ENCODE results near the gene ADCY1. TPM values are rescaled to one million over a fixed set of nuclear protein-coding genes. Genes with fewer than 3 reads are reported as not detected.

The ADCY1 gene
- total RNA-seq, 1 donor, result under 0.01 TPM

GRCh38 chr7:45697576-45698136 lies 123.5 kb downstream of the ADCY1 start:
- TF ChIP-seq CTCF (IDR thresholded peaks at IDR 0.05; ENCODE audit: insufficient read depth, low read depth, low read length), result no peak
- DNase-seq (ENCODE audit: low read depth), result peak; percentile 5
- H3K4me3 ChIP-seq (ENCODE audit: low read depth, low read length), result no peak overlapping the region

DNA sequence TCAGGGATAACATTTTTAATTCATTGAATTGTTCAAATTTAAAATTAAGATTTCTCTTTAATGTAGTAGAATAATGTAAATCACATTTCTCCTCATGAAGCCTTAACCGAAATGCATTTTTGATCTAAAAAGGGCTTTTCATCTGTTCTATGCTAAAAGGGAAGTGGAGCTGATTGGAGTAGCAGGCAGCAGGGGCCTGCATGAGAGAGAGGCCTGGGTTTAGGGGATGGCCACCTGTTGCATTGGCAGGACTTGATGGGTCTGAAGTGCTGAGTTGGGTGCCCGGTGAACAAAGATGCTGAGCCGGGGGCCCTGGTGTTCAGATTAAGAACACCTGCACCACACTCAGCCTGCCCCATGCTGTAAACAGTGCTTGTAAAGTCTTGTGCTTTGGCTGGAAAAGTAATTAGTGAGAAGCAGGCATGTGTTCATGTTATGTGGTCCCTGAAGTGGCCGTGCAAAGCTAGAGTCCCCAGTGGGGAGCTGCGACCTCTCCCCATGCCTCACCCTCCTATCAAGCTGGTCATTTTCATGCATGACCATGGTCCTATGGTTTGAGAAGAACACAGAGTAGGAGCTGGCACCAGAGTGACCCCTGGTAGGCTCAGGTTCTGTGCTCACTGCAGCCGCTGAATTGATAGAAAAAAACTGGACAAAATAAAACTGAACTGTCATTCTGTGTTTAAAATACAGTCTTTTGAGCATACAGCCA lies 124.3 kb downstream of the ADCY1 start:
- TF ChIP-seq CTCF (IDR thresholded peaks at IDR 0.05; ENCODE audit: insufficient read depth, low read depth, low read length), result no peak
- DNase-seq (ENCODE audit: low read depth), result no peak
- no peak overlapping the region for H3K4me3 ChIP-seq (ENCODE audit: low read depth, low read length)

DNA sequence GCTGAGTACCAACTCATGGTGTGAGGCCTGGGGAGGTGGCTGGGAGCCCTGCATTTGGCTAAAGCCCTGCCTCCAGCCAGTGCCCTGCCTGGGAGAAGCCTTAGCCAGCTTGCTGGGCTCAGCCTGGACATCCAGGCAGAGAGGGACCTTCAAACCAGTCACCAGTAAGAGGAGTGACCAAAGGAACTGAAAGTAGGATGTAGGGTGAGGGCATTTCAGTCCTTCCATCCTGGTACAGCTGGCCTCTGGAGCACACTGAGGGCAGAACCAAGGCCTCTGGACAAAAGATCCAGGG lies 124.8 kb downstream of the ADCY1 start:
- H3K4me3 ChIP-seq (ENCODE audit: low read depth, low read length), result no peak overlapping the region
- DNase-seq (ENCODE audit: low read depth), result no peak
- no peak for TF ChIP-seq CTCF (IDR thresholded peaks at IDR 0.05; ENCODE audit: insufficient read depth, low read depth, low read length)

- TF ChIP-seq CTCF (IDR thresholded peaks at IDR 0.05; ENCODE audit: insufficient read depth, low read depth, low read length), result no peak
- DNase-seq (ENCODE audit: low read depth), result no peak
These were observed 125.7 kb downstream of the ADCY1 start for GRCh38 chr7:45699726-45700390.

GRCh38 chr7:45700556-45700955 lies 126.4 kb downstream of the ADCY1 start:
- H3K4me3 ChIP-seq (ENCODE audit: low read depth, low read length), result no peak overlapping the region
- peak; percentile 50 for DNase-seq (ENCODE audit: low read depth)
- TF ChIP-seq CTCF (IDR thresholded peaks at IDR 0.05; ENCODE audit: insufficient read depth, low read depth, low read length), result no peak

More at GRCh38 chr7:45699726-45700390, 125.7 kb downstream of the ADCY1 start:
- no peak overlapping the region for H3K4me3 ChIP-seq (ENCODE audit: low read depth, low read length)

GRCh38 chr7:45701701-45702510 lies 127.7 kb downstream of the ADCY1 start:
- TF ChIP-seq CTCF (IDR thresholded peaks at IDR 0.05; ENCODE audit: insufficient read depth, low read depth, low read length), result no peak
- no peak for DNase-seq (ENCODE audit: low read depth)
- no peak overlapping the region for H3K4me3 ChIP-seq (ENCODE audit: low read depth, low read length)
